GM15510 (cell line): Measurements from ENCODE around the gene CTIF.

Experiments used
- POLR2A ChIP-seq: IDR thresholded peaks from 3 replicates; pipeline ENCODE4 v1.6.1; 2011; ENCODE audit warnings: borderline replicate concordance; ENCODE audit not compliant: insufficient read length; ENCODE audit errors: extremely low read depth

CTIF gene

GRCh38 chr18:48792141-48792540, 253.3 kb downstream of the CTIF start:
- TF ChIP-seq POLR2A: no peak

- no peak for TF ChIP-seq POLR2A
These were observed 254.0 kb downstream of the CTIF start for GRCh38 chr18:48792611-48793380.

- TF ChIP-seq POLR2A: no peak
These were observed 255.6 kb downstream of the CTIF start for GRCh38 chr18:48794251-48794970.

GRCh38 chr18:48795696-48796095, 256.9 kb downstream of the CTIF start:
- TF ChIP-seq POLR2A: no peak

GRCh38 chr18:48796491-48797205, 257.8 kb downstream of the CTIF start:
- no peak for TF ChIP-seq POLR2A

GRCh38 chr18:48797841-48798255, 259.0 kb downstream of the CTIF start:
- TF ChIP-seq POLR2A: no peak

GRCh38 chr18:48798334-48799245, 259.8 kb downstream of the CTIF start:
- TF ChIP-seq POLR2A: no peak

- no peak for TF ChIP-seq POLR2A
These were observed 261.0 kb downstream of the CTIF start for GRCh38 chr18:48799724-48800315.

- no peak for TF ChIP-seq POLR2A
These were observed 261.6 kb downstream of the CTIF start for GRCh38 chr18:48800466-48800865.

- no peak for TF ChIP-seq POLR2A
These were observed 262.3 kb downstream of the CTIF start for GRCh38 chr18:48800876-48801727.

- TF ChIP-seq POLR2A: no peak
These were observed 263.1 kb downstream of the CTIF start for GRCh38 chr18:48801728-48802542.

GRCh38 chr18:48802543-48803290, 263.9 kb downstream of the CTIF start:
- TF ChIP-seq POLR2A: no peak
